ENCODE data around the gene CCDC83.

DNA sequence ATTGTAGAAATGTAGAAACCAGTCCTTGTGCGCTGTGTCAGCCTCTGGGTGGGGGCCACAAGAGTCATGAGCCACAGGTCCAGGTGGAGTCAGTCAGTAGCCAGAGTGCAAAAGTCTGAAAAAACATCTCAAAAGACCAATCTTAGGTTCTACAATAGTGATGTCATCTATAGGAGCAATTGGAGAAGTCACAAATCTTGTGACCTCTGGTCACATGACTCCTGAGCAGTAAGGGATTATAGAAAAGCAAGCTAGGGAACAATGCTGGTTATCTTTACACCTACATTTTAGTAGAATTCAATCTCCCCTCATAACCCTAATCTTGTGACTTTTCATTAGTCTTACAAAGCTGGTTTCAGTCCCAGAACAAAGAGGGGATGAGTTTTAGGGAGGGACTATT is 82.7 kb downstream of the CCDC83 start:
- TF ChIP-seq, protein P1, sequence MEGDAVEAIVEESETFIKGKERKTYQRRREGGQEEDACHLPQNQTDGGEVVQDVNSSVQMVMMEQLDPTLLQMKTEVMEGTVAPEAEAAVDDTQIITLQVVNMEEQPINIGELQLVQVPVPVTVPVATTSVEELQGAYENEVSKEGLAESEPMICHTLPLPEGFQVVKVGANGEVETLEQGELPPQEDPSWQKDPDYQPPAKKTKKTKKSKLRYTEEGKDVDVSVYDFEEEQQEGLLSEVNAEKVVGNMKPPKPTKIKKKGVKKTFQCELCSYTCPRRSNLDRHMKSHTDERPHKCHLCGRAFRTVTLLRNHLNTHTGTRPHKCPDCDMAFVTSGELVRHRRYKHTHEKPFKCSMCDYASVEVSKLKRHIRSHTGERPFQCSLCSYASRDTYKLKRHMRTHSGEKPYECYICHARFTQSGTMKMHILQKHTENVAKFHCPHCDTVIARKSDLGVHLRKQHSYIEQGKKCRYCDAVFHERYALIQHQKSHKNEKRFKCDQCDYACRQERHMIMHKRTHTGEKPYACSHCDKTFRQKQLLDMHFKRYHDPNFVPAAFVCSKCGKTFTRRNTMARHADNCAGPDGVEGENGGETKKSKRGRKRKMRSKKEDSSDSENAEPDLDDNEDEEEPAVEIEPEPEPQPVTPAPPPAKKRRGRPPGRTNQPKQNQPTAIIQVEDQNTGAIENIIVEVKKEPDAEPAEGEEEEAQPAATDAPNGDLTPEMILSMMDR (IDR thresholded peaks at IDR 0.05; ENCODE audit: low read depth, low read length) = no peak
- TF ChIP-seq POLR2A (IDR thresholded peaks at IDR 0.05; ENCODE audit: extremely low read depth, insufficient read length) = no peak
- TF ChIP-seq, protein P2, sequence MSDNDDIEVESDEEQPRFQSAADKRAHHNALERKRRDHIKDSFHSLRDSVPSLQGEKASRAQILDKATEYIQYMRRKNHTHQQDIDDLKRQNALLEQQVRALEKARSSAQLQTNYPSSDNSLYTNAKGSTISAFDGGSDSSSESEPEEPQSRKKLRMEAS (IDR thresholded peaks at IDR 0.05; ENCODE audit: low read depth, low read length) = no peak
- TF ChIP-seq MYC (IDR thresholded peaks at IDR 0.05; ENCODE audit: low read depth, low read length) = no peak
